Measurements from ENCODE around the gene FAM13A.

DNA sequence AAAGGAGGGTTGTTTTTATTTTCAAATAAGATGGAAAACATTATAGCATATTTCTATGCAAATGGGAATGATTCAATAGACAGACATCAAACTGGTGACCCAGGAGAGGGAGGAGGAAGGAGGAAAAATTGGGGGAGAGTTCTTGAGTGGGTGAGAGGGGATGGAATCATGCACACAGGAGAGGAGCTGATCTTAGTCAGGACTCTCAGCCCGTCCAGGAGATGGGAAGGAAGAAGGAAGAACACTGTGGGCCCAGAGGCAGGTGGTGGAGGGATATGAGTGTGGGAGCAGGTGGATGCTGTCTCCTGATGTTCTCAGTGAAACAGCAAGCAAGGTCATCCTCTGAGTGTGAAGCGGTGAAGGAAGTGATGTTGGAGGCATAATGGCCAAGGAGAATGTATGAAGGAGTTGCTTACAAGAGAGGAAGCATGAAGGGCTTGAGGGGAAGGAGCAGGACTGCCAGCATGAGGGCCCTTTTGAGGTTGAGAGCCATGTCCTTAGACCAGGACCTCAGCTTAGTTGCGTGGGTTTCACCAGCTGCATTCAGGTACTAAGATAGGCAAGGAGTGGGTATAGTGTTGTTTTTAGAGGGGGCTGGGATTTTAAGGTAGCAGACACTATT, 197.7 kb downstream of the FAM13A start:
- TF ChIP-seq CREB1 (IDR thresholded peaks at IDR 0.05) (no peak), CREB1 (CRISPR knock-in tag; IDR thresholded peaks at IDR 0.05) (no peak), ZSCAN32 (CRISPR knock-in tag; IDR thresholded peaks at IDR 0.05) (no peak), ARID2 (IDR thresholded peaks at IDR 0.05) (no peak), GABPB2 (CRISPR knock-in tag; conservative IDR thresholded peaks at IDR 0.05) (no peak), FOS (IDR thresholded peaks at IDR 0.05; ENCODE audit: extremely low read depth, insufficient read length) (no peak), JUN (IDR thresholded peaks at IDR 0.05; ENCODE audit: borderline replicate concordance, low read depth, low read length) (no peak), JUN (CRISPR knock-in tag; IDR thresholded peaks at IDR 0.05; ENCODE audit: borderline replicate concordance) (no peak), U2AF2 (optimal IDR thresholded peaks at IDR 0.05; ENCODE audit: low read depth, low read length) (no peak)
- TF ChIP-seq, protein P1, sequence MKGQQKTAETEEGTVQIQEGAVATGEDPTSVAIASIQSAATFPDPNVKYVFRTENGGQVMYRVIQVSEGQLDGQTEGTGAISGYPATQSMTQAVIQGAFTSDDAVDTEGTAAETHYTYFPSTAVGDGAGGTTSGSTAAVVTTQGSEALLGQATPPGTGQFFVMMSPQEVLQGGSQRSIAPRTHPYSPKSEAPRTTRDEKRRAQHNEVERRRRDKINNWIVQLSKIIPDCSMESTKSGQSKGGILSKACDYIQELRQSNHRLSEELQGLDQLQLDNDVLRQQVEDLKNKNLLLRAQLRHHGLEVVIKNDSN (CRISPR knock-in tag; IDR thresholded peaks at IDR 0.05) = no peak
- TF ChIP-seq, protein P2, sequence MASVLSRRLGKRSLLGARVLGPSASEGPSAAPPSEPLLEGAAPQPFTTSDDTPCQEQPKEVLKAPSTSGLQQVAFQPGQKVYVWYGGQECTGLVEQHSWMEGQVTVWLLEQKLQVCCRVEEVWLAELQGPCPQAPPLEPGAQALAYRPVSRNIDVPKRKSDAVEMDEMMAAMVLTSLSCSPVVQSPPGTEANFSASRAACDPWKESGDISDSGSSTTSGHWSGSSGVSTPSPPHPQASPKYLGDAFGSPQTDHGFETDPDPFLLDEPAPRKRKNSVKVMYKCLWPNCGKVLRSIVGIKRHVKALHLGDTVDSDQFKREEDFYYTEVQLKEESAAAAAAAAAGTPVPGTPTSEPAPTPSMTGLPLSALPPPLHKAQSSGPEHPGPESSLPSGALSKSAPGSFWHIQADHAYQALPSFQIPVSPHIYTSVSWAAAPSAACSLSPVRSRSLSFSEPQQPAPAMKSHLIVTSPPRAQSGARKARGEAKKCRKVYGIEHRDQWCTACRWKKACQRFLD (CRISPR knock-in tag; IDR thresholded peaks at IDR 0.05) = no peak
- TF ChIP-seq, protein P3, sequence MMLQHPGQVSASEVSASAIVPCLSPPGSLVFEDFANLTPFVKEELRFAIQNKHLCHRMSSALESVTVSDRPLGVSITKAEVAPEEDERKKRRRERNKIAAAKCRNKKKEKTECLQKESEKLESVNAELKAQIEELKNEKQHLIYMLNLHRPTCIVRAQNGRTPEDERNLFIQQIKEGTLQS (IDR thresholded peaks at IDR 0.05) = 0 out of 2 replicates have a peak, but pooled peaks have one; percentile 12
- TF ChIP-seq, protein P3 (CRISPR knock-in tag; conservative IDR thresholded peaks at IDR 0.05) = no peak

Data from K562 (cell line).